Stimulated activated CD4-positive, alpha-beta T cell treated with anti-CD3 and anti-CD28 coated beads, Interleukin-1b, Interleukin-23, amount 100 ng/mL, for 4 hours (primary cell): ENCODE results near the gene LRRC72.
"Not testable (repeated sequence)": the region's sequence is repeated elsewhere in the genome, so short reads cannot be mapped to it uniquely, and the experiment has no call there.

Experiments
- DNase-seq, 2 donors: peaks; one replicate each; pipeline ENCODE4 v3.0.0-alpha.2; 2020; ENCODE audit warnings: low read depth in 2 of 2

LRRC72 gene

DNA sequence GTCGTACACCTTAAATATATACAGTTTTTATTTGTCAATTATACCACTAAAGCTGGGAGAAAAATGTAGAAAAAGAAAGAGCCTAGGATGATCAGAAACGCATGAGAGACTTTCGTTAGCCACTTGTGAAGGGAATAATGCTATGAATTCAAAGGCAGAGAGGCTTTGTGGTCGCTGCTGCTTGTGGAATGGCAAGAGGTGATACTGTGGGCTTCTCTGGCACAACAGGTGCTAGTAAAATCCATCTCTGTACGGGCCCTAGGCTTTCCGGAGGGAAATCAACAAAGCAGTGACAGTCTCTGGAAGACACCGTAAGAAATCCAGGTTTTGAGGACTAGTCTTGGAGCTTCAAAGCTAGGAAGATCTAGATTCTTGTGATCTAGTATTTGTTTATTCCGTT lies 52.6 kb downstream of the LRRC72 start:
- no peak for DNase-seq

DNA sequence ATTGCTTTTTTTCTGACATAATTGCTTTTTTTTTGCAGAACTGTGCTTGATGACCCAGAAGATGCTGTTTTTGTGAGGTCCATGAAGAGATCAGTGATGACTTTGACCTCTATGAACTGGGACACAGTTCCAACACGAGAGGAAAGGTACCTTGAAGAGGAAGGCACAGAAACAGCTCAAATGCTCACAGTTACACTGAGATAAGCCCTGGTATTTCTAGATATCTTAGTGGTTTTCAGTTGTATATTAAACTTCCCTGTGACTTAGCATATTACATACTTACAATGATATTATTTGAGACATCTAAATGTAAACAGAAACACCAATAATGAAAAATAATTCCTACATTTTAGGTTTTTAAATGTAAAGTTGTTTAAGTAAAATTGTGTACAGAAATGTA lies 54.7 kb downstream of the LRRC72 start:
- no peak for DNase-seq

DNA sequence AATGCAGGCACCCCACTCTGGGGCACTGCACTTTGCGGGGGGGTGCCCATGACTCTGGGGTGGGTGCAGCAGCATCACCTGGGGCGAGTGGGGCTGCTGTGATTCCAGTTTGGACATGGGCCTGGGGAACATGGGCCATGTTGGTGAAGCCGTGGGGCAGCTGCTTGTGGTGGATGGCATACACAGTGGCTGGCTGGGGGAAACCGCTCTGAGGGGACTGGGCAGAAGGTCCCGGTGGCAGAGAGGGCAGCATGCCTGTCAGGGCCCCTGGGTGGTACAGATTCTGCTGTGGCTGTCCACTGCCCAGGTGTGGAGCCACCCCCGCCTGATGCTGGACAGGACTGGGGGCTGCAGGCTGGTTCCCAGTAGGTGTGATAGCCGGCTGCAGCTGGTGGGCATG lies 57.2 kb downstream of the LRRC72 start:
- no peak for DNase-seq

DNA sequence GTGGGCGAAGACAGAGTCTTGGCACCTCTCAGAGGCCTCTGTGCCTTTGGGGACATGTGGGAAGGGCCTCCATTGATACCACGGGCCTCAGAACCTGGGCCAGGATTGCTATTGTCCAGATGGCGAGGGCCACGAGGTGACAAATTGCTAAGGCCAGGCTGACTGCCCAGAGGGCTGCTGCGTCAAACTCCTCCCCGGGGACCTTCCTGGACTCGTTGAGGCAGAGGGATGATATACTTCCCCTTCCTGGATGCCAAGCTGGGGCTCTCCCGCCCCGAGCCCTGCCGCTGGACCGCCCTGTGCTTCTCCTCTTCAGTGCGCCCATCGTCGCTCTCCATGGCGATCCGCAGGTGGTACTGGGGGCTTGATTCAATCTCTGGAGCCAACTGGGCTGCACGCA lies 58.9 kb downstream of the LRRC72 start:
- DNase-seq: no peak

DNA sequence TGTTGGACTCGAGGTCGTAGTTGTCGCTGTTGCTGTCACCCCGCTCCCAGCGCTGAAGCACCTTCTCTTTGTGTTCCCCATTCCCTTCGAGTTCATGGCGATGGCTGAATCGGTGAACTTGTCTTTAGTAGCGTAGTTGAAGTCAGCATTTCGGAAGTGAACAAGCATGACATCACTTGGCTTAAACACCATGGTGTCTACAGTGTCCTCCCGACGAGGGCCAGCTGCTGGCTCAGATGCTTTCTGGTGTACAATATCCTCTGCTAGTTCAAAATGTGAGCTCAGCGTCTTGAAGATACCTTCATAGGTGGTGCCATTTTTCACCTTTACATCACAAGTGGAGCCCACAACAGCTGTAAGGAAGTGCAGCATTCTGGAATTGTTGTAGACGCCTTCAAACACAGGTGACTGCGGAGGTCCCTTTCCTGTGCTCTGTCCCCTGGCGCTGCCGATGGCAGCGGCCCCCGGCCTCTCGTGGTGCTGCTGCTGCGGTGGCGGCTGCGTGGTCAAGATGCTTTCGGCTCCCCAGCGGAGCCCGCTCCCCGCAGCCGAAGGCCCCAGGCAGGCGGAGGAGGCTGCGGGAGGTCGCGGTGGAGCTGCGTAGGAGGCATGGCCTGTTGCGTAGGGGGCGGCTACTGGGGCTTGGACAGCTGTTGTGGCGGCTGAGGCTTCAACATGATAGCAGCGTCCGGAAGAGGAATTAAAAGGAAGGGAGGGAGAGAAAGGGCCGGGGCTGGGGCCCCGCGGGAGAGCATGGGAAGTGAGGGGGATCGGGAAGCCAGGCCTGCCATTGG lies 59.7 kb downstream of the LRRC72 start:
- DNase-seq: no peak

DNA sequence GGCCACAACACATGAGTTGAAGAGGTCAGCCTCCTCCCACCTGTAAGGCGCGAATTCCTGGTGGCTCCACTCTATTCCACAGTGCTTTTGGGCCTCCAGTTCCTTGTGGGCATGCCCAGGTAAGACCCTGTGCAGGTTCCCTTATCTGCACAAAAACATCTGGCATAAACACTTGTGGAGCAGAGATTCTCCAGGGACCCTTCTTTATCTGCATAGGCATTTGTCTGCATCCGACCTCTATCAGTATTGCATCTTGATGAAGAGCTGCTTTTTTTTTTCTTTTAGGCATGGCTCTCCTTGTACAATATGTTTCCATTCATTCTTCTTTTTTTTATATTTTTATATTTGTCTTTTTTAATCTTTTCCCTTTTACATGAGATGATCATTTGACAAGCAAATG lies 60.5 kb downstream of the LRRC72 start:
- no peak for DNase-seq

DNA sequence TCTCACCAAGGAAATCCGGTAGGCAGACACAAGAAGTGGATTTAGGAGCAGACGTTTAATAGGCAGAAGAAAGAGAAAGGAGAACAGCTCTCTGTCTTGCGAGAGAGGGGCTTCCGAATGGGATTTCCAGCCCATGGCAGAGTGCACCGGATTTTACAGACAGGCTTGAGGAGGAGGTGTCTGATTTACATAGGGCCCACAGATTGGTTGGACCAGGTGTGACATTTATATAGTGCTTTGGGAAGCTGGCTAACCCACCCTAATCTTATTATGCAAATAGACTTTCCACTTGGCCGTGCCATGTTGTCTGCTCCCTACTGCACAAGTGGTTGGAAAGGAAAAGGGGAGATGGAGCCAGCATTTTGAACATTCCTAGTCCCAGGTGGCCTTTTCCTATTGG lies 61.2 kb downstream of the LRRC72 start:
- no peak for DNase-seq

DNA sequence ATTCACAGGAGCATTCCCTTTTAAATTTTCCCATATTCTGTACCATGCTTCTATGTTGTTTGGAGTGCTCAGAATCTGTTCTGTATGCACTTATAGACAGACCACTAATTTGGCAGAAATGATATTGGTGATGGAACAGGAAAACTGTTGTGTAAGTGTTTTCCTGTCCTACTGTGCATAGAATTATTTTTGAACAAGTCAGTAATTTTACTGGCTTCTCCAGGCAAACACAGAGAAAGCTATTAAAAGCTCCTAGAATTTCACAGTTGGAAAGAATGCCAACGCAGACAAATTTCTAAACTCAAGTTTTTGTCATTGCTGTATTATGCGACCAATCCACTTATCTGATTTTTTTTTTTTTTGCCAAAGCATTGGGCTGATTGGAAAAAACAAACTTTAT lies 63.3 kb downstream of the LRRC72 start:
- DNase-seq: no peak

DNA sequence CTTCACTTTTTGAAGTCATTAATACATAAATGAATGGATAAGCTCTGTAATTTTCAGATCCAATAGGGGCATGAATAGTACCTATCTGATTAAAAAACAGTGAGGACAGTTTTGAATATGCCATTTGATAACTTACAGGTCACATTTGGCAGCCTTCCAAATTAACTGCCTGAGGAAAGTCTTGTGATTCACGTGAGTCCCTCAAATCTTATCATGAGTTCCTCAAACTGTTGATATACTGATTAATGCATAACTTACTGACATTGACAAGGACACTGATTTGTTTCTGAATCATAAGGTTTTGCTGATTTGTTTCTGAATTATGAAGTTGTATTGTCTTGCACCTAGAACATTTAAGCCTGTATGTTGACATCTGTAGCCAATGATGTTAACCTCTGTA lies 63.8 kb downstream of the LRRC72 start:
- no peak for DNase-seq

DNA sequence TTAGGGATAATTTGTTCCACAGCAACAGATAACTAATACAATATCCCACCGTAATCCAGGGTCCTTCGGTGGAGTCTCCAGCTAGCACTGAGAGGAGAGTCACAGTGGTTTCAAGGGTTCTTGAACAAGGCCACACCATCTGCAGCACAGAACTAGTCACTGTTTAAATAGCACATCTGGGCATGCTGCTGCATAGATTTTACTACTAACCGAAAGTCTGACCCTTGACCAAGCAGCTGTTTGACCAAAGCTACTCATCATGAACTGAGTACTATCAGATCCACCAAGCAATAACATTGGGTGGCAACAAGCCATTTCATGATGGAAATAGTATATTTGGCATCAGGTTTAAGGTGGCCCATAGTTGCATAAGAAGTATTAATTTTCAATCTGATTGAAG lies 65.8 kb downstream of the LRRC72 start:
- no peak for DNase-seq

DNA sequence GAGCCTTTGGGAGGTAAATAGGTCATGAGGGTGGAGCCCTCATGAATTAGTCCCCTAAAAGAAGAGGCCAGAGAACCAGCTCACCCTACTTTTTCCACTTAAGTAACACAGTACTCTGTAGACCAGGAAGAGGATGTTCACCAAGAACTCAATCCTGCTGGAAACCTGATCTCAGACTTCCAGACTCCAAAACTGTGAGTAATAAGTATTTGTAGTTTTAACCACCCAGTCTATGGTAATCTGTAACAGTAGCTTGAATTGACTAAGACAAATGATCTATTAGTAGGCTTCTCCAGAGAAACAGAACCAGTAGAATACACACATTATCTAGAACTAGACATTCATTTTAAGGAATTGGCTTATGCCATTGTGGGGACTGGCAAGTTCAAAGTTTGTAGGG lies 67.4 kb downstream of the LRRC72 start:
- DNase-seq: no peak

DNA sequence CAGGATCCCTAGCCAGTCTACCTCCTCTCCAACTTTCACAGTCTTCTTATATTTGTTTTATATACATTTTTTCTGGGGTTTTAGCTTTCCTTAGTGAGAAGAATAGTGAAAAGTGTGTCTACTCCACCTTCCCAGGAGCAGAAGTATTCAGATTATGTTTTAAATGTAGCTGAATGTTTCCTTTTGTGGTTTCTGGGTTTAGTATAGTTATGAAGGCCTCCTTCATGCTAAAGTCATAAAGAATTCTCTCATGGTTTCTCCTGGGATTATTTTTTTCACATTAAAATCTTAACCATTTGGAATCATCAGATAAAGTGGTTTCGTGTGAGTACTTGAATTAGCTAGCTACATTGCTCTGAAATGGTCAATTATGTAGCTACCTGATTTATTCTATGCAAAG lies 68.1 kb downstream of the LRRC72 start:
- DNase-seq: no peak

DNA sequence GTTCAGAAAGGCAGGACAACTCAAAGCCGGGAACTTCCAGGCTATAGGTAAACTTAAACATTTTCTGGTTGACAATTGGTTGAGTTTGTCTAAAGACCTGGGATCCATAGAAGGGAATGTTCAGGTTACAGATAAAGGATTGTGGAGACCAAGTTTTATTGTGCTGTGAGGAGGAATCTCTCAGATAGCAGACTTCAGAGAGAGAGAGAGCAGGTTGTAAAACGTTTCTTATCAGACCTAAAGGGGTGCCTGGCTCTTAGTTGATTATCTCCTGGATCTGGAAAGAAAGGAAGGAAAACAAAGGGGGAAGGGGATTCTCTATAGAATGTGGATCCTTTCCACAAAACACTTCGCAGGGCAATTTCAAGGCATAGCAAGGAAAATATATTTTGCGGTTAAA lies 69.0 kb downstream of the LRRC72 start:
- not testable (repeated sequence) for DNase-seq

DNA sequence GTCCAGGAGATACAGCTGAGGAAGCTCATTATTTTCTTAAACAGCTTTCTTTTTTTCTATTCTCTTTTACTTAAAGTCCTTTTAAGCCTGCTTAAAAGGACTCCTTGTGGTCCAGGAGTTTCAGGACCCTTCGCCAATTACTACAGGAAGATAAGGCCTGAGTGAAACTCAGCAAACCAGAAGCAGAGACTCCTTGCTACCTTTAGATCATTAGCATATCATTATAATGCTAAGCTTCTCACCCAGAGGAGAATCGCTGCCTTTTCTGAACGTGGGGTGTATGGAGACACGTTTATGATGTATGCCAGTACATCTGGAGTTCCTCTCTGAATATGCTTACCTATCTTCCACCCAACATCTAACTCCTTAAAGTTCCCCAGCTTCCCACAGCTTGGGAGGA lies 71.4 kb downstream of the LRRC72 start:
- DNase-seq: no peak

DNA sequence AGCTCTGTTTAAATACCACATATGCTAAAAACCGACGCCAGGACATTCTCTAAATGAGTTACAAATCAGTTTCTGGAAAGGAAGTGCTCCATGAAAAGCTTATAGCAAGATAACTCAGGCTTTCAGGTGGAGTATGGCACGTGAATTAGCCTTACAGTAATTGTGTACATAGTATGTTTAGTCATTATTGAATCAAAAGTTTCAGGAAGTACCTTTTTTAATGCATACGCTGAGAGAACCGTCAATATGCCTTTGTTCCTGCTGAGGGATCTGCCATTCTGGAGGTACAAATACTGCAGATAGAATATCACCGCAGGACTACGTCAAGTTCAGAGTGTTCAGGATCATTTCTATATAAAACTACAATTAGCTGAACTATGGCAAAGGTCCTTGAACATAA lies 73.2 kb downstream of the LRRC72 start:
- no peak for DNase-seq

DNA sequence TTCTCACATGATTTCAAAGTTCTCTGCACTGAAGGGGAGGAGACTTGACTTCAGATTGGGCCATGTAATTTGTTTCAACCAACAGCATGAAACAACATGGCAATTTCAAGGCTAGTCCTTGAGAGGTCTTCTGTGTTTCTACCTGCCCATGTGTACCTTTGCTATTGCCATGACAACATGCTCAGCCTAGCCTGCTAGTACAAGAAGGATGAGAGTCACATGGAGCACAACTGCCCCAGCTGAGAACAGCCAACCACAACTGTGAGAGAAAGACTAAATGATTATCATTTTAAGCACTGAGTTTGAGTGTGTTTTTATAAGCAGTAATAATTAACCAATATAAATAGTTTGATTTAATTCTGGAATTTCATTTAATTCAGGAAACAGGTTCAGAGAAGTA lies 77.0 kb downstream of the LRRC72 start:
- DNase-seq: no peak

DNA sequence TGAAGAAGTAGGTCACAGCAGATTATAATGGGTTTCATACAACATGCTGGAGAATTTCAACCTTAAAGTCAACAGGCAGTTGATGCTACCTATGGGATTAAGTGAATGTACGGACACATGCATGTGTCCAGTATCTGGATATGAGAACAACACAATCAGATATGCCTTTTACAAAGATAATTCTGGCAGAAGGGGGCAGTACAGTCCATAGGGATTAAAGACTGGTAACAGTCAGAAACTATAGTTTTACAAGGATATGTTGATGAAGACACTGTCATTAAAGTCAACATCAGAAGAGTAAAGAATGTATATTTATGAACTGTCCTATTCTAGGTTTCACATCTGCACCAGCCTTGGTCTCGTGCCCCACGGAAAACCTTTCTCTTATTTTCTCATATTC lies 77.4 kb downstream of the LRRC72 start:
- DNase-seq: no peak

DNA sequence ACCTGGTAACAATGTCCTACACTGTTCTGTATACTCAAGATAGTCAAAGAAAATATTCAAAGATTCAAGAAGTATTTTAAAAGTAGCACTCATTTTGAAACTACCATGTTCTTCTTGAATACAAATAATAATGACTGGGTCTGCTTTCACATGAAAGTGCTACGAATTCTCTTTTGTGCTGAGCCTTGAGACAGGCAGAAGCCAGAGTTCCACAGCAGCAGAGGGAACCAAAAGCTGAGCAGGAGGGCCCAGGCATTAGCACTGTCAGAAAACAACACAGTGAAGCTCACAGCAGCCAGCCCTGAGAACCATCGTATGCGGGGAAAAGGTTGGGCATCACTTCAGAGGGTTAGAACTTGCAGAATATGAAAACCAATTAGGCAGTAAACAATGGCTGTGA lies 80.1 kb downstream of the LRRC72 start:
- DNase-seq: no peak

DNA sequence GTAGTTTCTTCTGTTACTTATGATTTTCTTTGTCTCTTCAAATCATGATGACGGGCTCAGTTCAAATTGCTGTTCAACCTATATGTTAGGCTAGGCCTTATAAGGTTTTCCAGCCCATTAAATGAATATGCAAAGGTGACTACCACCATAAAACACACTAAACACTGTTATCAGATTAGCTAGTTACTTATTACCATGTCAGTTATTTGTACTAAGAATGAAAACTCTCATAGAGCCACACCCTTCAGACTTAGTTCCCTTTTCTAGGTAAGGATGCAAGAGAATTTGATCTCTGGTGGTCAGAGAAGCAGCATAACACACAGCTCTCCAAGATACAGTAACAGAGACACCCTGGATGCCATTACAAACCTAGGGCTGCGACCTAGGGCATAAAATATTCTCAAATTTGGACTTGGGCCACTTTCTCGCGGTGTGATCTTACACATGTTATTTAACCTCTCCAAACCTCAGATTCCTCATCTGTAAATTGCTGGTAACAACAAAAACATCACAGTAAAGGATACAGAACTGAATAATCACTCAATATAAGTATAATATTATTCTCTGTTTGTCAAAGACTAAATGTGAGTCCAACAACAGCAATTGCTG lies 83.3 kb downstream of the LRRC72 start:
- DNase-seq: no peak

DNA sequence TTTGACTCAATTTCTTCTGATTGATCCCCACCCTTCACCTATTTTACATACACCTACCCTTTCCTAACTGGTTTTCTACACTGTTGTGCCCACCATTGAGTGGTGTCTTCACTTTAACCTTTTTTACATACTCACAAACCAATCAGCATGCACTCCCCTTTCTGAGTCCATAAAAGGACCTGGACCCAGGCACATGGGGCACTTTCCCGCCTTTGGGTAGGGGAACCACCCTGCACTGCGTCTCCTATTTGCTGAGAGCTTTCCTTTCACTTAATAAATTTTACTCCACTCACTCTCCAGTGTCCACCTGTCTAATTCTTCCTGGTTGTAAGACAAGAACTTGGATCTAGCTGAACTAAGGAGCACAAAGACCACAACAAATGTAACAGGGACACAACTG lies 85.1 kb downstream of the LRRC72 start:
- DNase-seq: no peak

DNA sequence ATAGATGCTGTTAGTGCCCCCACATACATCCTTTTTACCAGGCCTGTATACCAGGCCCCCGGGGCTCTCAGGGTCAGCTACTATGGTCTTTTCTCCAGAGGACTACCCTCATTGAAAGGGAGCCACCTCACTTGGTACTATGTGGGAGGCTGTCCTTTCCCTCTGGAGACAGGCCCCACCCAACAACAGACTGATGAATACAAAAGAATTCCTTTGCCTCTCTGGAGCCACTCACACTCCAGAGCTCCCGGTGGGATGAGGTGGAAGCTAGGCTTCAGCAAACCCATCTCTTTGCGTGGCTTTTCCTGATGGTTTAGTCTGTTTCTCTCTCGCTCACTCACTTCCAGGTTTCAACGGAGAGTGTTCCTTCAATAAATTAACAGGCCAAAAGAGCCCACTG lies 88.6 kb downstream of the LRRC72 start:
- DNase-seq: no peak

DNA sequence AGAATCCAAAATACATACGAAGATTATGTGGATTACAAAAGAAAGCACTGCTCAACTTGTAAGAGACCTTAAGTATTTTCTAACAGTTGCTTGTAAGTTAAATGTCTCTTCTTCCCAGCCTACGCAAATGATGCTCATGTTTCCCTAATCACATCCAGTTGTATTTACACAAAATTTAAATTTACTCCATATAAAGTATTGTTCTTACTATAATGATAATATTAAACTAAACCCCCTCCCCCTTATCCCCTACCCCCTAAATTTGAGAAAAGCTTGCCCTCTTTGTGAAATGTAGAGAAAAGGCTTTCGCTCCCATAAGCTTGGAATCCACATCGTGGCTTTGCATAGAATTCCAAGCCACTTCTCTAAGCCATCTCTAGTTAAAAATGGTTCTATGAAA lies 89.5 kb downstream of the LRRC72 start:
- no peak for DNase-seq

DNA sequence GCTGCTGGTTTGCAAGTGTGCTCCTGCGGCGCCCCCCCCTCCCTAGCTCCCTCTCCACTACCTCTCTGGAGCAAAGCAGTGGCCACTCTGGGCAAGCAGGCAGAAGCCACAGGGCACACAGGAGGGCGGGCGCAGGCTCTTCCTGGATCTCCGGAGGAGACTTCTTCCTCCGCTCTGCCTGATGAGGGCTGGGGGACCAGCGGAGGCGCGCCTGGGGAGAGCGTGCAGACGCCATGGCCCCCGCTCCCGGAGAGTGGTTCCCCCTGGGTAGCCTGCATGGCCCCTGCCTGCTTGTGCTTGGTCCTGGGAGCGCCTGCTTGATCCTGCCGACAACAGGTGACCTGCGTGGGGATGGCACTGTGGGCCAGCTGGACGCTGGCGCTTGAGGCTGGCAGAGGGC lies 89.9 kb downstream of the LRRC72 start:
- DNase-seq: no peak

DNA sequence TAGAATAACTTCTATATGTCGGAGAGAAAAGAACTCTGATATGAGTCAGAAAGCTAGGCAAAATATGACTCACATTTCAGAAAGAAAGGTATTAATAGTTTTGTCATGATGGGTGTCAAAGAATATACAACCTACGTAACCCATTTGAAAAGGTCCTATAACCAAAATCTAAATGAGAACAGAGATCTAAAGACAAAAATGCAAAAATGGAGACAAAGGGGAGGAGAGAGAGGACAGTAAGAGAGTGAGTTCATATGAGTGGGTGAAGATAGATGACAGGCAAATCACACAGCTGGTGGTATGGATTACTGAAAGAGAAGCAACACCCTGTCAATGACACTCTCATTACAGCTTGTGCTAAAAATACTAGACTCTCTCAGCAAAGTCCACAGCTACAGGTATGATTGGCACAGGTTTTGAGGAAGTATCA lies 93.4 kb downstream of the LRRC72 start:
- DNase-seq: no peak
